HG03025 (cell line): ENCODE measurements around the gene CD101.

ENCODE experiments used
- ATAC-seq: cut with Tn5 transposase; IDR thresholded peaks from one replicate; pipeline ENCODE4 v1.9.1; 2021; ENCODE audit warnings: mild to moderate bottlenecking, moderate library complexity; ENCODE audit not compliant: unreplicated experiment, low FRiP score

CD101 gene

DNA sequence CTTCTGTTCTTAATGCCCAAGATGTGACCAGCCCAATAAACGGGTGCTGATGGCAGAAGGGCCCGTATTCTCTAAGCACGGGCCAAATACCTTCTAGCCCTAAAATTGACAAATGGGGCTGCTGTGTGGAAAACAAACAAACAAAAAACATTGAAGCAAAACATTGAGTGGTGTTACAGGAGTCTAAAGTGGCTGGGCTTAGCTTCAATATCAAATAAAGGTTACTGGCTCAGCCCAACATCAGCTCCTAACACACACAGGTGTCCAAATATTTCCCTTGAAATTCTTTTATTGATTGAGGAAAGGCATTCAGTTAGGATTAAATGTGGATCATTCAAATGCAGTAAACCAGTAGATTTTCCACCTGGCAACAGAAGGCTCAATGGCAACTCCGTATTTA is 45.2 kb downstream of the CD101 start:
- ATAC-seq: no peak

DNA sequence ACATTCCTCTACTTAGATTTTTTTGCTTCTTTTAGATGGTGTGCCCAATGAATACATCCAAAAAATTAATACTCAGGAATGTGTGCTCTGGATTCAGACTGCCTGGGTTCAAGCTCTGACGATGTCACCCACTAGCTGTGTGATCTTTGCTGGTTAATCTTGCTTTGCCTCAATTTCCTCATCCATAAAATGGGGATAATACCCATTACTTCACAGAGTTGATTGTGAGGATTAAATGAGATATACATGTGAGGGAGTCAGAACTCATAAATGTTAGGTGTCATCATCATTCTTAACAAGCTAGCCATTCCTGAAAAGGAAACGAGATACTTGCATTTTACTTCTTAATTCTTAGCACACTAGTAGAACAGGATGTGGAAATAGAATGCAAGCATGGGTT is 45.7 kb downstream of the CD101 start:
- no peak for ATAC-seq

DNA sequence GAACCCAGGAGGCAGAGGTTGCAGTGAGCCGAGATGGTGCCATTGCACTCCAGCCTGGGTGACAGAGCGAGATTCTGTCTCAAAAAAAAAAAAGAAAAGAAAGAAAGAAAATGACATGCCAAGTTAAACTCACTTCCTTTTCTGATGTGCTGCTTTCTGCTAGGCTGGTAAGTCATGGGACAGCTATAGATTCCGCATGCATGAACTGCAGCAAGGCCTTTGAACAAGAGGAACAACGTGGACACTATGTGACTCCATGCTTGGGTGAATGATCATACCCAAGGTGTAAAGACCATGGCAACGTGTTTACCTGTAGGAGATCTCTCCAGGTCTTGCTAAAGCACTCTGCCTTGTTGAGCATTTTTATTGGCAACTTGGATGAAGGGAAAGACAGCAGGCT is 48.3 kb downstream of the CD101 start:
- no peak for ATAC-seq

GRCh38 chr1:117051224-117052064 is 49.9 kb downstream of the CD101 start:
- peak; percentile 80 for ATAC-seq

- ATAC-seq: no peak
Measured at GRCh38 chr1:117054068-117054467, 52.5 kb downstream of the CD101 start.

- no peak for ATAC-seq
Measured at GRCh38 chr1:117058810-117059209, 57.2 kb downstream of the CD101 start.

- ATAC-seq: peak; percentile 30
Measured at GRCh38 chr1:117059334-117059677, 57.7 kb downstream of the CD101 start.

GRCh38 chr1:117059678-117060440 is 58.3 kb downstream of the CD101 start, which contains the start of gene TTF2:
TTF2 (plus strand) TSS chr1:117060326; CDS start chr1:117060347, 21 bp downstream.
- peak; percentile 95 for ATAC-seq

GRCh38 chr1:117060441-117061317 is 59.1 kb downstream of the CD101 start:
- ATAC-seq: peak; percentile 6

- no peak for ATAC-seq
Measured at GRCh38 chr1:117061986-117062415, 60.4 kb downstream of the CD101 start.

DNA sequence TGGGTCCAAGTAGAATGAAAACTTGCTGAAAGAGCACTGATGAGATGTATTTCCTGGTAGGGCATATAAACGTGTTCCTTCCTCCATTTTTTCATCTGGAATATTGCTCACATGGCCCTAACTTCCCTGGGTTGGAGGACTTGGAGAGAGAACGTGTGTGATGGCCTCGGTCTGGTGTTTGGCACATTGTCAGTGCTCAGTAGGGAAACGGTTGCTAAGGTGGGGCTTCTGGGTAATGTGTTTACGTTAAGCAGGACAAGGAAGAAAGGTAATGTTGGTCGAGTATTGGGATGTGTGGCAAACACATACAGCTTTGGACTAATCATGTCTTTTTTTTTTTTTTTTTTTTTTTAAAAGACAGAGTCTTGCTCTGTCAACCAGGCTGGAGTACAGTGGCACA is 64.8 kb downstream of the CD101 start:
- ATAC-seq: no peak

DNA sequence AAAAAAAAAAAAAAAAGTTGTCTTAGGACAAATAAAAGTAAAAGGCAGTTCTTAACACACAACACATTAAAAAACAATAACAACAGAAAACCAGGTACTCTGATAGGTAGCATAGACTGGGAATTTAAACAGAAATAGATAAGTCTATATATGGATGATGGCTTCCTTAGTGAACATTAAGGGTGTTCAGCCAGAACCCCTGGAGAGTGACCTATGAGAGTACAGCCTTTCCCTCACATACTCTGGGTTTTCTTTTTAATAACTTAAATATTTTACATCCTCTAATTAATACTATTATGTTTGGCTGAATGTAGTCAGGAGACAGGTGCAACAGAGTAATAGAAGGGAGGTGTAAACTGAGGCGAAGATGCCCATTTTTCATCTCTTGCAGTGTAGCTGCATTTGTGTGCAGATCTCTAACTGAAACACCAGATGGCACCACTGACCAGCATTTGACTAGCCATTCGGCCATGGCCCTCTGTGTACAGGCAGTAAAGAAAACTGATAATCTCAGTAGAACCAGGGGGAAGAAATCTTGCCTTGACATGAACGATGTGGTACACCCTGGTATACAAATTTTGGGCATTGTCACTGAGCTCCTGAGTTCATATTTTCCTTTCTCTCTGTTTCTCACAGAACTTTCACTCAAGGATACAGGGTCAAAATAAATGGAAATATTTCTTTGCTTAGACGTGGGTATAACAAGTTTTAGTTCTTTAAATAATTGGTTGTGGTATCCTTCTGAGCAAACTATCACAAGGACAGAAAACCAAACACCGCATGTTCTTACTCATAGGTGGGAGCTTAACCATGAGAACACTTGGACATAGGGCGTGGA is 66.2 kb downstream of the CD101 start:
- ATAC-seq: no peak

DNA sequence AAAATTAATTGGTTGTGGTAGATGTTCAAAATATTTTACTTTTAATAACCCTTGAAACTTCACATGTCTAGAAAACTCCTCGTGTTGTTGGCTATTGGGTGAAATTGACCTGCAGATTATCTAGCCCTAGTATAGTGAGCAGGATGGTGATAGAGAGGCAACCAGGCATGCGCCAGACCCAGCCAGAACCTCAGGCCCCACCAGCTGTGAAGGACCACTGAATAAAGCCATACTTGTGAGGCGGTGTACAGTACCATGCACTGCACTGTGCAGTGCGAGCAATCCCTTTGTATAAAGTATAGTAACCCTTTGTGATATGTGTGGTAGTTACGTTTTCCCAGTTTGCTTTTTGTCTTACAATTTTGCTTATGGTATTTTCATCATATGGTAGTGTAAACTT is 67.0 kb downstream of the CD101 start:
- ATAC-seq: no peak

- no peak for ATAC-seq
Measured at GRCh38 chr1:117069220-117069844, 67.8 kb downstream of the CD101 start.

- ATAC-seq: no peak
Measured at GRCh38 chr1:117070124-117070523, 68.6 kb downstream of the CD101 start.

DNA sequence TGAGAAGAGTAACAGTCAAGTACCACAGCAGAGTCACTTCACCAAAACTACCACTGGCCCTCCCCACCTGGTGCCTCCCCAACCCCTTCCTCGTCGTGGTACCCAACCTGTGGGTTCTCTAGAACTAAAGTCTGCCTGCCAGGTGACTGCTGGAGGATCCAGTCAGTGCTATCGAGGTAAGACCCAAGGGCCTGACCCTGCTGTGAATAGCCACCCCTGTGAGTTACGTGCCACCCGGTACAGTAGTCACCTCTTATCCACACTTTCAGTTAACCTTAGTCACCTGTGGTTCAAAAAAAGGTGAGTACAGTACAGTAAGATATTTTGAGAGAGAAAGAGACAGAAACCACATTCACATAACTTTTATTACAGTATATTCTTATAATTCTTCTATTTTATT is 75.1 kb downstream of the CD101 start:
- ATAC-seq: no peak

DNA sequence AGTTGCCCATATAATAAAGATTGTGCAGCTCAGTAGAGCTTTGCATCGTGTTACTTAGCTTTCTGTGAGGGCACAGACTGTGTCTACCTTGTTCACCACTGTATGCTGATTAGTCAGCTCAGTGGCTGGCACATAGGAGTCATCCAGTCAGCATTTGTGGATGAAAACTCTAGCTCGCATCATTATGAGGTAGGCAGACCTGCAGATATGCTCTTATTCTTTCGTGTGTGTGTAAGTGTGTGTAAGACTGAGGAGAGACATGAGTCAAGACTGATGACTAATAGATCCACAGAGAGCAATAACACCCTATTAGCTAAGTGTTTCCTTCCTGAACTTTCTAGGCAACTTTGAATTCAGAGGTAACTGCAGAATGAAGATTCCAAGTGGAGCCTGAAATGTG is 75.7 kb downstream of the CD101 start:
- ATAC-seq: no peak

DNA sequence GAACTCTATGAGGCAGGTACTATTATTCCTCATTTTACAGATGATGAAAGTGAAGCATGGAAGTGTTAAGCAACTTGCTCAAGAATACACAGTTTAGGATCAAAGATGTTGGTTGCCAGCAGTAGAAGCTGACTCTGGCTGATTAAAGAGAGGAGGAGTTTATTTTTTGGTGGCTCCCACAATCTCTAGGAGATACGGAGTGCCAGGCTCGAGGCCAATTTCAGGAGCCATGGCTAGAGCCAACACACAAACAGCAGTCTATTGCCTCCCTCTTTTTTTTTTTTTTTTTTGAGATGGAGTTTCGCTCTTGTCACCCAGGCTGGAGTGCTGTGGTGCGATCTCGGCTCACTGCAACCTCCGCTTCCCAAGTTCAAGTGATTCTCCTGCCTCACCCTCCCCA is 78.2 kb downstream of the CD101 start:
- ATAC-seq: no peak

DNA sequence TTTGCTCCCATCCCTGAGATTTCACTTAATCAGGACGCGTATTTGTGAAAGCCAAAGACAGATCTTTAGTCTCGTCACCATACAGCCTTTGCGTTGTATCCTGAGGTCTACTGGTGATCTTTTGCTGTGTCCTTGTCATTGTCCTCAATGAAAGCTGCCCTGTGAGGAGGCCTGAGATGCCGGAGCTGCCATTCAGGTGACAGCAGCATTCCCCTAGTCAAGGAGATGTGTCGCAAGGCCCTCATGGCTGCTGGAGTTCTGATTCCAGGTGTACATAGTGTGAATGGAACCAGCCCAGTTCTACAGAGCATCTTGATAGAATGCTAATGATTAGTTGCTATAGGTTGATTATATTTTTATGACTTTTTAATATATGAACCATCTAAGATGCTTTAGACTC is 82.7 kb downstream of the CD101 start:
- no peak for ATAC-seq
